PC-3 (cell line): ENCODE results near the gene AGTR1. TPM values are rescaled to one million over a fixed set of nuclear protein-coding genes. Genes with fewer than 3 reads are reported as not detected.

Experiments used
- ATAC-seq: fragments of 200-7000 bp; cut with Tn5 transposase; 2 replicates; pipeline ENCODE4 v1.9.1; 2020; ENCODE audit warnings: mild to moderate bottlenecking, moderate library complexity
- BruUV-seq: library from RNA; stranded (reverse); fragments of 400-500 nt; replicated peaks from 2 replicates; lab custom pipeline; 2021; lab: Mats Ljungman, UMichigan
- CTCF ChIA-PET: fragments of 300-600 bp; sonication (Branson Sonifier 250); formaldehyde crosslinking; loops from one replicate; lab custom pipeline; 2022; ENCODE audit warnings: antibody characterized with exemption; lab: Charles Lee
- POLR2A ChIA-PET: fragments of 300-600 bp; sonication (Branson Sonifier 250); formaldehyde crosslinking; loops from one replicate; lab custom pipeline; 2022; ENCODE audit warnings: antibody characterized with exemption; ENCODE audit not compliant: unreplicated experiment; lab: Charles Lee
- DNase-seq: peaks from one replicate; pipeline ENCODE4 v3.0.0-alpha.2; 2015
- H2AFZ ChIP-seq: fragments of 300-600 bp; sonication (generic); 2 replicates; pipeline ENCODE4 v1.6.0; 2016; ENCODE audit warnings: antibody characterized with exemption, low read length
- H3F3A ChIP-seq: fragments of 300-600 bp; sonication (generic); one replicate; pipeline ENCODE4 v1.6.0; 2017; ENCODE audit warnings: antibody characterized with exemption, low read length, control low read depth, mild to moderate bottlenecking; ENCODE audit not compliant: unreplicated experiment
- H3K27ac ChIP-seq: fragments of 300-600 bp; sonication (generic); 2 replicates; pipeline ENCODE4 v1.5.1; 2016; ENCODE audit warnings: mild to moderate bottlenecking, low read length
- H3K27me3 ChIP-seq: fragments of 300-600 bp; sonication (generic); 2 replicates; pipeline ENCODE4 v1.6.1; 2016; ENCODE audit warnings: low read length, mixed read lengths
- H3K36me3 ChIP-seq: fragments of 300-600 bp; sonication (generic); 2 replicates; pipeline ENCODE4 v1.6.1; 2016; ENCODE audit warnings: low read depth, mixed run types, low read length, mixed read lengths
- H3K4me1 ChIP-seq: fragments of 300-600 bp; sonication (generic); 2 replicates; pipeline ENCODE4 v1.5.1; 2016; ENCODE audit warnings: low read length; ENCODE audit not compliant: insufficient read depth
- H3K4me2 ChIP-seq: fragments of 300-600 bp; sonication (generic); 2 replicates; pipeline ENCODE4 v1.6.0; 2016; ENCODE audit warnings: low read length
- H3K4me3 ChIP-seq: fragments of 300-600 bp; sonication (generic); 2 replicates; pipeline ENCODE4 v1.5.1; 2016; ENCODE audit warnings: mild to moderate bottlenecking, low read length, mixed read lengths
- H3K79me2 ChIP-seq: fragments of 300-600 bp; sonication (generic); 2 replicates; pipeline ENCODE4 v1.6.1; 2017; ENCODE audit warnings: low read length, mixed read lengths
- H3K9ac ChIP-seq: fragments of 300-600 bp; sonication (generic); 2 replicates; pipeline ENCODE4 v1.6.0; 2016; ENCODE audit warnings: mild to moderate bottlenecking, low read length
- H3K9me2 ChIP-seq: fragments of 300-600 bp; sonication (generic); replicated peaks from 2 replicates; pipeline ENCODE4 v1.6.1; 2016; ENCODE audit warnings: mixed run types, low read length, mixed read lengths
- H3K9me3 ChIP-seq: fragments of 300-600 bp; sonication (generic); 2 replicates; pipeline ENCODE4 v1.6.1; 2016; ENCODE audit warnings: low read length, mixed read lengths
- H4K20me1 ChIP-seq: fragments of 300-600 bp; sonication (generic); 2 replicates; pipeline ENCODE4 v1.6.1; 2016; ENCODE audit warnings: low read length, mixed read lengths
- CTCF ChIP-seq: fragments of 300-600 bp; sonication (generic); conservative IDR thresholded peaks from 2 replicates; pipeline ENCODE4 v1.5.1; 2017; ENCODE audit warnings: antibody characterized with exemption, low read depth, mild to moderate bottlenecking, low read length
- EZH2 ChIP-seq: fragments of 300-600 bp; sonication (generic); IDR thresholded peaks from one replicate; pipeline ENCODE4 v1.6.1; 2017; ENCODE audit warnings: antibody characterized with exemption, mild to moderate bottlenecking, low read length; ENCODE audit not compliant: unreplicated experiment
- EZH2phosphoT487 ChIP-seq: fragments of 300-600 bp; sonication (generic); IDR thresholded peaks from 2 replicates; pipeline ENCODE4 v1.6.1; 2018; ENCODE audit warnings: mild to moderate bottlenecking, antibody characterized with exemption, low read length, borderline replicate concordance
- intact Hi-C: fragments of 100-400 bp; cut with micrococcal nuclease; formaldehyde crosslinking; loops from 2 replicates; pipeline ENCODE4 v1.9.0; 2023
- total RNA-seq: library from RNA; depleted of rRNA; stranded (reverse); fragments of >200 nt; gene quantifications from 2 replicates; pipeline ENCODE4 v1.2.3, GENCODE V29; 2014

AGTR1 gene
- total RNA-seq, 1 experiment from 2014 or later = 0.15 TPM

- no peaks in the 10 kb centered on the region for H3K79me2 ChIP-seq
- H3K9me3 ChIP-seq = no peaks in the 10 kb centered on the region
- H3K9me2 ChIP-seq = no peaks in the 10 kb centered on the region
- no peak overlapping the region for H2AFZ ChIP-seq
- ATAC-seq = no peak
- no TSS peak for BruUV-seq
- H3K36me3 ChIP-seq = no peaks in the 10 kb centered on the region
- no peak for DNase-seq
- H3K4me2 ChIP-seq = no peak overlapping the region
- H3K27me3 ChIP-seq = peaks cover 39% of the 10 kb centered on the region
- ChIA-PET POLR2A (no interaction called here), CTCF (no interaction called here)
- H4K20me1 ChIP-seq = no peaks in the 10 kb centered on the region
- intact Hi-C loops = no loop called here
- TF ChIP-seq EZH2phosphoT487 = no peak
- TF ChIP-seq EZH2 = no peak
- TF ChIP-seq CTCF = no peak
- H3K9ac ChIP-seq = no peak overlapping the region
- no peaks in the 10 kb centered on the region for H3K4me1 ChIP-seq
- no peak overlapping the region for H3K27ac ChIP-seq
- no peaks in the 10 kb centered on the region for H3F3A ChIP-seq
- H3K4me3 ChIP-seq = no peak overlapping the region
Observed at GRCh38 chr3:148789906-148790305, 92.2 kb downstream of the AGTR1 start.

DNA sequence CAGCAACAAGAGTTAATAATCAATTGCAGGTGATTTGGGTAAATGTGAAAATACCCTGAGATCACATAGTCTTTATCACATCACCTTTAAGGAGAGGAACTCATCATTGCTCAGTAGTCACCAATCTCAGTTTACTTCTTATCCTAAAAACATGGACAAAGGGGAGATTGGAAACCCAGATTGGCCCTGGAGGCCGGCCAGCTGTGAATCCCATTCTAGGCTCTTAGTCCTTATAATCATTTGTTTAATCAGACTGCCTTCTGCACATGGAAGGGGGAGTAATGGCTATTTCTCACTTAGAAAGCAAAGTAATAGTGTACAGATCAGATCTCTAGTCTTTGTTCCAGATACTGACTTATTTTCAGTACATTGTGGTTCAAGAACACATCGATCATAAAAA is 92.7 kb downstream of the AGTR1 start:
- intact Hi-C loops = no loop called here
- Histone ChIP-seq H3K27ac (no peak overlapping the region), H4K20me1 (no peaks in the 10 kb centered on the region), H3K4me3 (no peak overlapping the region), H2AFZ (no peak overlapping the region), H3K4me2 (no peak overlapping the region), H3F3A (no peaks in the 10 kb centered on the region), H3K27me3 (peaks cover 42% of the 10 kb centered on the region), H3K79me2 (no peaks in the 10 kb centered on the region), H3K9ac (no peak overlapping the region), H3K36me3 (no peaks in the 10 kb centered on the region), H3K9me3 (no peaks in the 10 kb centered on the region), H3K4me1 (no peaks in the 10 kb centered on the region), H3K9me2 (no peaks in the 10 kb centered on the region)
- POLR2A ChIA-PET = no interaction called here
- ATAC-seq (no peak), DNase-seq (no peak)
- CTCF ChIA-PET = no interaction called here
- no TSS peak for BruUV-seq
- no peak for TF ChIP-seq EZH2
- TF ChIP-seq CTCF = no peak
- TF ChIP-seq EZH2phosphoT487 = no peak

DNA sequence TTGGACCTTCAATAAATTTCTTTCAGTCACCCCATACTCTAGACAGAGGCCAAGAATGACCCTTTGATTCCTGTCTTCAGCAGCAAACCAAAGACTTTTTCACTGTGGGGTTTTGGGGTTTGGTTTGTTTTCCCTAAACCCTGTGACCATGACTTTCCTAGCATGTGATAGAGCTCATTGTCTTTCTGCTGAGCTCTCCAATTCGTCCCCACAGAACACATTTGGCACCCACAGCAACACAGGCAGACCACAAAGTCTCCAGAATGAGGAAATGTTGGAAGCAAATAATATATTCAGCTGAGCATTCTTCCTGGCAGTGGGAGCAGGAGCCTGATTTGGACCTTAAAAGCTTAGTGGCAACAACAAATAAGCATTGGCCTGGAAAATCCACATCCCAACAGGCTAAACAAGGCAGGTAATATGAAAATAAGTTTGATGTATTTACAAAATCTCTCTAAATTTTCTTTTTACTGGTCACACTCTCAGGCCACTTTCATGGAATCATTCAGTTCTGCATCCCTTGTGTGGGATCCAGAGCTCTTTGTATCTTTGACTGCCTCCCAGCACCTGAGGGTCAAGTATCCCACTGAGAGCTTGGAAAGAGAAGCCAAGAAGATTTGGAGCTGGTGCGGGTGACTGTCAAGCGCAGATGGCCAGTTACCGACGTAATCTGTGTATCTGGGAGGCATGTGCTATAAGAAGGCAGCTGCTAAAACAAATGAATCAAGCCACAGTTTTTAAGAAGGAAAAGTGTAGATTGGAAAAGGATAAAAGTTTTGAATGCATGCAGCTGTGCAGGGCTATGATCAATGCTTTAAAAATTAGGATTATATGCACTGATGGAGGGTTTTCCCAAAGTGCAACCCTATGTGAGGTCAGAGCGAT is 93.4 kb downstream of the AGTR1 start:
- Histone ChIP-seq H2AFZ (no peak overlapping the region), H3K79me2 (no peaks in the 10 kb centered on the region), H3K9me3 (no peaks in the 10 kb centered on the region), H3K27ac (no peak overlapping the region), H3F3A (no peaks in the 10 kb centered on the region), H3K4me2 (no peak overlapping the region), H3K4me1 (no peaks in the 10 kb centered on the region), H4K20me1 (no peaks in the 10 kb centered on the region), H3K4me3 (no peak overlapping the region), H3K36me3 (no peaks in the 10 kb centered on the region), H3K9me2 (no peaks in the 10 kb centered on the region), H3K27me3 (peaks cover 42% of the 10 kb centered on the region), H3K9ac (no peak overlapping the region)
- TF ChIP-seq EZH2 (no peak), CTCF (no peak), EZH2phosphoT487 (no peak)
- DNase-seq (no peak), ATAC-seq (no peak)
- ChIA-PET POLR2A (no interaction called here), CTCF (no interaction called here)
- BruUV-seq = no TSS peak
- intact Hi-C loops = no loop called here
